Spleen (tissue), 7 donors: Measurements from ENCODE around the gene CBL.

Source experiments
- CTCF ChIP-seq, 11 experiments: fragments of 200-600 bp in 7 of 11; fragments of 450-650 bp in 4 of 11; sonication (generic) in 4 of 11; IDR thresholded peaks in 8 of 11; conservative IDR thresholded peaks in 3 of 11; 1 replicate in 7 of 11; 2 replicates in 4 of 11; pipeline versions ENCODE4 v1.4.0 to v1.8.0; 2016 to 2021; ENCODE audit warnings: antibody characterized with exemption in 11 of 11, inconsistent platforms in 4 of 11, mild to moderate bottlenecking in 1 of 11
- POLR2A ChIP-seq, 3 donors: fragments of 450-650 bp; IDR thresholded peaks; one replicate each; pipeline ENCODE4 v1.5.1; 2017; ENCODE audit warnings: antibody characterized with exemption in 3 of 3, mild to moderate bottlenecking in 1 of 3
- POLR2AphosphoS5 ChIP-seq, 3 donors: sonication (generic); formaldehyde crosslinking; IDR thresholded peaks; one replicate each; pipeline ENCODE4 v1.5.1; 2017; ENCODE audit warnings: antibody characterized with exemption in 3 of 3
- donor health status: DM: no; HTN: no; CAD: no; lungs with moderate emphysema.
- donor health status: DM: no; HTN: no; CAD: no.
- donor health status: DM: no; HTN: no; CAD: no.

- TF ChIP-seq CTCF (IDR thresholded peaks at IDR 0.05 in 8 of 11, conservative IDR thresholded peaks at IDR 0.05 in 3 of 11) = no peak
- no peak for TF ChIP-seq POLR2AphosphoS5 (IDR thresholded peaks at IDR 0.05)
- TF ChIP-seq POLR2A (IDR thresholded peaks at IDR 0.05) = no peak
Observed at GRCh38 chr11:119266517-119267255, 60.5 kb downstream of the CBL start.
